MM.1S (cell line): ENCODE results near the gene EIF2S3.

ENCODE experiments used
- DNase-seq: peaks from one replicate; pipeline ENCODE4 v3.0.0-alpha.2; 2015
- H2AFZ ChIP-seq: fragments of 300-600 bp; sonication (generic); 2 replicates; pipeline ENCODE4 v1.6.0; 2016; ENCODE audit warnings: antibody characterized with exemption, low read length
- H3F3A ChIP-seq: fragments of 300-600 bp; sonication (generic); 2 replicates; pipeline ENCODE4 v1.6.1; 2016; ENCODE audit warnings: mild to moderate bottlenecking, antibody characterized with exemption, low read length, moderate library complexity, mixed read lengths; ENCODE audit not compliant: insufficient read depth
- H3K27ac ChIP-seq: fragments of 300-600 bp; sonication (generic); 2 replicates; pipeline ENCODE4 v1.5.1; 2016; ENCODE audit warnings: mild to moderate bottlenecking, low read length
- H3K27me3 ChIP-seq: fragments of 300-600 bp; sonication (generic); replicated peaks from 2 replicates; pipeline ENCODE4 v1.6.0; 2016; ENCODE audit warnings: low read length; ENCODE audit not compliant: insufficient read depth
- H3K36me3 ChIP-seq: fragments of 300-600 bp; sonication (generic); replicated peaks from 2 replicates; pipeline ENCODE4 v1.6.1; 2016; ENCODE audit warnings: mild to moderate bottlenecking, low read length, mixed read lengths; ENCODE audit not compliant: insufficient read depth
- H3K4me1 ChIP-seq: fragments of 300-600 bp; sonication (generic); 2 replicates; pipeline ENCODE4 v1.6.1; 2016; ENCODE audit warnings: low read length, mixed read lengths
- H3K4me2 ChIP-seq: fragments of 300-600 bp; sonication (generic); 2 replicates; pipeline ENCODE4 v1.6.0; 2016; ENCODE audit warnings: low read depth, low read length
- H3K4me3 ChIP-seq: fragments of 300-600 bp; sonication (generic); 2 replicates; pipeline ENCODE4 v1.5.1; 2016; ENCODE audit warnings: low read length, mixed read lengths
- H3K79me2 ChIP-seq: fragments of 300-600 bp; sonication (generic); 2 replicates; pipeline ENCODE4 v1.6.1; 2016; ENCODE audit warnings: mixed run types, low read length, mixed read lengths
- H3K9ac ChIP-seq: fragments of 300-600 bp; sonication (generic); 2 replicates; pipeline ENCODE4 v1.6.1; 2016; ENCODE audit warnings: low read length, mixed read lengths
- H3K9me2 ChIP-seq: fragments of 300-600 bp; sonication (generic); replicated peaks from 2 replicates; pipeline ENCODE4 v1.6.1; 2016; ENCODE audit warnings: mild to moderate bottlenecking, low read length, mixed read lengths; ENCODE audit not compliant: insufficient read depth
- H3K9me3 ChIP-seq: fragments of 300-600 bp; sonication (generic); replicated peaks from 2 replicates; pipeline ENCODE4 v1.6.1; 2016; ENCODE audit warnings: mild to moderate bottlenecking, low read length, mixed read lengths; ENCODE audit not compliant: insufficient read depth
- H4K20me1 ChIP-seq: fragments of 300-600 bp; sonication (generic); 2 replicates; pipeline ENCODE4 v1.6.1; 2016; ENCODE audit warnings: mild to moderate bottlenecking, low read length, moderate library complexity, mixed read lengths; ENCODE audit not compliant: insufficient read depth
- CTCF ChIP-seq: fragments of 300-600 bp; sonication (generic); IDR thresholded peaks from 2 replicates; pipeline ENCODE4 v1.5.1; 2016; ENCODE audit warnings: antibody characterized with exemption, low read length, mixed read lengths
- EZH2 ChIP-seq: fragments of 300-600 bp; sonication (generic); optimal IDR thresholded peaks from 2 replicates; pipeline ENCODE3; 2017; ENCODE audit warnings: low read depth, mild to moderate bottlenecking, antibody characterized with exemption, low read length, mixed read lengths
- EZH2phosphoT487 ChIP-seq: fragments of 300-600 bp; sonication (generic); IDR thresholded peaks from 2 replicates; pipeline ENCODE4 v1.6.1; 2018; ENCODE audit warnings: antibody characterized with exemption, low read length

Gene EIF2S3

GRCh38 chrX:24012266-24012665, 42.5 kb upstream of the EIF2S3 start:
- Histone ChIP-seq H3K36me3 (no peaks in the 10 kb centered on the region), H3K9me2 (no peaks in the 10 kb centered on the region), H4K20me1 (no peaks in the 10 kb centered on the region), H3K9ac (no peak overlapping the region), H3K4me2 (no peak overlapping the region), H3K27me3 (no peaks in the 10 kb centered on the region), H3K79me2 (peaks cover 34% of the 10 kb centered on the region), H2AFZ (no peak overlapping the region), H3K27ac (no peak overlapping the region), H3F3A (no peaks in the 10 kb centered on the region), H3K9me3 (no peaks in the 10 kb centered on the region), H3K4me1 (no peaks in the 10 kb centered on the region), H3K4me3 (no peak overlapping the region)
- no peak for DNase-seq
- TF ChIP-seq EZH2 (no peak), EZH2phosphoT487 (no peak), CTCF (no peak)

GRCh38 chrX:24014388-24015018, 40.3 kb upstream of the EIF2S3 start:
- no peaks in the 10 kb centered on the region for H3K4me1 ChIP-seq
- H2AFZ ChIP-seq, result no peak overlapping the region
- no peaks in the 10 kb centered on the region for H3K36me3 ChIP-seq
- no peak overlapping the region for H3K4me2 ChIP-seq
- H3F3A ChIP-seq, result no peaks in the 10 kb centered on the region
- peaks cover 42% of the 10 kb centered on the region for H3K79me2 ChIP-seq
- H3K9me2 ChIP-seq, result no peaks in the 10 kb centered on the region
- no peaks in the 10 kb centered on the region for H3K27me3 ChIP-seq
- H3K4me3 ChIP-seq, result no peak overlapping the region
- TF ChIP-seq CTCF (no peak), EZH2phosphoT487 (no peak), EZH2 (no peak)
- H3K9ac ChIP-seq, result no peak overlapping the region
- no peak for DNase-seq
- no peak overlapping the region for H3K27ac ChIP-seq
- no peaks in the 10 kb centered on the region for H3K9me3 ChIP-seq
- no peaks in the 10 kb centered on the region for H4K20me1 ChIP-seq

GRCh38 chrX:24017674-24018073, 37.1 kb upstream of the EIF2S3 start:
- TF ChIP-seq EZH2 (no peak), EZH2phosphoT487 (no peak), CTCF (no peak)
- Histone ChIP-seq H4K20me1 (no peaks in the 10 kb centered on the region), H3K79me2 (peaks cover 53% of the 10 kb centered on the region), H2AFZ (no peak overlapping the region), H3K4me1 (no peaks in the 10 kb centered on the region), H3K36me3 (no peaks in the 10 kb centered on the region), H3K9me3 (no peaks in the 10 kb centered on the region), H3K27me3 (no peaks in the 10 kb centered on the region), H3K9me2 (no peaks in the 10 kb centered on the region), H3K9ac (no peak overlapping the region), H3K4me3 (no peak overlapping the region), H3K27ac (no peak overlapping the region), H3K4me2 (no peak overlapping the region), H3F3A (no peaks in the 10 kb centered on the region)
- no peak for DNase-seq
